ENCODE measurements around the gene POU4F1.

POU4F1 gene

DNA sequence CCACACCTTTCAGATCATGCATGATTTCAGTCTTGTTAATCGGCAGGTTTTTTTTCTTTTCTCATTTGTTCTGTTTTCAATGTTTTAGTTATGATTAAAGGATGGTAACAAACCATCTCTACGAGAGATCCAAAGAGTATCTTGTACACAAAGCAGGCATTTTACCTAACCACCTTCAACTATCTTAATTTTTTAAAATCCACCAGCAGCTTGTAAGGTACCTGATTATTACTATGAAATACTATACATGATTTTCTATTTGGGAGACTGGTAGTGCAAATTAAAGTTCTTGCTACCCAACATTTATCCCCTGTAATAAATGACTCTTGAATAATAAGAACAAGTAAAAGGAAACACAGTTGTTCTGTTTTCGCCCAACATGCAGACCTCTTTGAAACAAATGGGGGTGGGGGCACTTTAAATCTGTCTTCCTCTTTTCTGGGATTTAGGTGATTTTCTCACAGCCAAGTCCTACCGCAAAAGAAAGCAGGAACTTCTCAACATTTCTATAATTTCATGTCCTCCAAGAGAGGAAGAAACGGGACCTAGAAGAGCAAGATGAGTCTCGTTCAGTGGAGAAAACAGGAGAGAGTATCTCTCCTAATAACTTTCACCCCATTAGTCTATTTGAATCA is 3.6 kb downstream of the POU4F1 start:
- Histone ChIP-seq H3K4me1 (ENCODE audit: control insufficient read depth in 5 of 5, insufficient read depth in 5 of 5, low read length in 5 of 5) (peaks cover 3 to 44% (median 38%) of the 10 kb centered on the region in 5 donors), H3K27me3 (ENCODE audit: control insufficient read depth in 5 of 5, insufficient read depth in 4 of 5, low read length in 5 of 5) (peaks cover 73 to 91% (median 84%) of the 10 kb centered on the region in 5 donors), H3K9me3 (ENCODE audit: control insufficient read depth in 5 of 5, low read length in 5 of 5) (peaks cover 0 to 5% (median 0%) of the 10 kb centered on the region in 5 donors)

DNA sequence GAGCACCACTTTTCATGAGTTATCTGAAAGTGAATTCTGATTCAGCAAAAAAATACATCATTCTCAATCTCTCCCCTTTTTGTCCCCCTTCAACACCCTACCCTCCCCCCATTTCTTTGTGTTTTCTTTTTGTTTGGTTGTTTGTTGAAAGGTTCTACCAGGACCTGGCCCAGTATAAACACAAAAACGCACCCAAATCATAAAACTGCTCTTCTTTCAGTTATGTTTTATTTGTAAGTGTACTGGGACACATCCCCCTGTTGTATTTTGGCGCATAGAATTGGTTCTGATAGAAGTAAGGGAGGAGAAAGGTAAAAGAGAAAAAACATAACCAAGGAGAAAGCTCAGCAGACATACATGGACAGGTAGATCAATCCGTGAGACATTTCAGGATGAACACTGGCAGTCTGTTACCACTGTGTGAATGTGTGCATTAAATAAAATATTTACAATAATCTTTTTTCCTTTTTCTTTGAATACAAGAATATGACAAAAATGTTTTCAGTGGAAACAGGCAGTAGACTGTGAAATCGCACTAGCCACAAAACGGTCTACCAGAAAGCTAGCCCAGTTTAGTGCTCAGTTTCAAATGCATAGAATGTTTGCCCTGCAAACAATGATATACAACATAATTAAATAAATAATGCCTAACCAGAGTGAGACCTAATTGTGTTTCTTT is 4.2 kb downstream of the POU4F1 start:
- Histone ChIP-seq H3K27me3 (ENCODE audit: control insufficient read depth in 5 of 5, insufficient read depth in 4 of 5, low read length in 5 of 5) (peaks cover 72 to 91% (median 84%) of the 10 kb centered on the region in 5 donors), H3K9ac (ENCODE audit: low read length in 5 of 5) (no peak overlapping the region), H3K4me3 (ENCODE audit: low read depth in 1 of 5, low read length in 5 of 5) (no peak overlapping the region)

More for the DNA sequence above, 3.6 kb downstream of the POU4F1 start:
- Histone ChIP-seq H3K27ac (ENCODE audit: low read depth, low read length) (no peak overlapping the region), H3K36me3 (ENCODE audit: control insufficient read depth in 5 of 5, insufficient read depth in 5 of 5, low read length in 5 of 5) (no peaks in the 10 kb centered on the region), H3K4me3 (ENCODE audit: low read depth in 1 of 5, low read length in 5 of 5) (no peak overlapping the region), H3K9ac (ENCODE audit: low read length in 5 of 5) (no peak overlapping the region)

DNA sequence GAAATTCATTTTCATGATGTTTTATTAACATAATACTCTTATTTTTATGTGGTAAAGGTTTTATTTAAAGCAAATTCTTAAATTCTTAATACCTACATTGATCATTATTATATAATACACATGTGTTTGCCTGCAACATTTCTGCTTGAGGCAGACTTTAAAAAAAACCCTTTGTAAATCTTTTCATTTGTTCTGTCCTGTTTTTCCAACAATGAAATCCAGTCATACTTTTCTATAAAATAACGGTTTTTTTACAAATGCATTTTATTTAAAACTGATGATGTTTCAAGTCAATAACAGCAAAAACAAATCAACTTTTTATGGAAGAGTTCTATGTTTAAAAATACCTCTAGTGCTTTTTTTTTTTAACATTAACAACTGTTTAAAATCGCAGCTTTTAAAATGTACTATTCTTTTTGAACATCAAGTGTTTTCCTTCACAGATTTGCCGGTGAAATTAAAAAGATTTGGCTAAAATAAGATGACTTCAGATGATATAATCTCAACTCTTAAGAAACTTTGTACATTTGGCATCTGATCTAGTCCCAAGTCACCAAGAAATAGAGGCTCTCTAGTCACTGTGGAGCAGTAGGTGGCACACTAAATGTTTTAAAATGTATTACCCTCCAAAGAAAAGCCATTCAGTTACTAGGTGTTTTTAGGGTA is 5.1 kb downstream of the POU4F1 start:
- peaks cover 72 to 91% (median 84%) of the 10 kb centered on the region in 5 donors for H3K27me3 ChIP-seq (ENCODE audit: control insufficient read depth in 5 of 5, insufficient read depth in 4 of 5, low read length in 5 of 5)
- H3K9ac ChIP-seq (ENCODE audit: low read length in 5 of 5): no peak overlapping the region
- H3K9me3 ChIP-seq (ENCODE audit: control insufficient read depth in 5 of 5, low read length in 5 of 5): peaks cover 0 to 5% (median 0%) of the 10 kb centered on the region in 5 donors
- peaks cover 3 to 37% (median 33%) of the 10 kb centered on the region in 5 donors for H3K4me1 ChIP-seq (ENCODE audit: control insufficient read depth in 5 of 5, insufficient read depth in 5 of 5, low read length in 5 of 5)
- H3K27ac ChIP-seq (ENCODE audit: low read depth, low read length): no peak overlapping the region
- H3K4me3 ChIP-seq (ENCODE audit: low read depth in 1 of 5, low read length in 5 of 5): no peak overlapping the region
- no peaks in the 10 kb centered on the region for H3K36me3 ChIP-seq (ENCODE audit: control insufficient read depth in 5 of 5, insufficient read depth in 5 of 5, low read length in 5 of 5)

More for the DNA sequence above, 4.2 kb downstream of the POU4F1 start:
- Histone ChIP-seq H3K4me1 (ENCODE audit: control insufficient read depth in 5 of 5, insufficient read depth in 5 of 5, low read length in 5 of 5) (peaks cover 3 to 44% (median 38%) of the 10 kb centered on the region in 5 donors), H3K9me3 (ENCODE audit: control insufficient read depth in 5 of 5, low read length in 5 of 5) (peaks cover 0 to 5% (median 0%) of the 10 kb centered on the region in 5 donors), H3K36me3 (ENCODE audit: control insufficient read depth in 5 of 5, insufficient read depth in 5 of 5, low read length in 5 of 5) (no peaks in the 10 kb centered on the region), H3K27ac (ENCODE audit: low read depth, low read length) (no peak overlapping the region)

DNA sequence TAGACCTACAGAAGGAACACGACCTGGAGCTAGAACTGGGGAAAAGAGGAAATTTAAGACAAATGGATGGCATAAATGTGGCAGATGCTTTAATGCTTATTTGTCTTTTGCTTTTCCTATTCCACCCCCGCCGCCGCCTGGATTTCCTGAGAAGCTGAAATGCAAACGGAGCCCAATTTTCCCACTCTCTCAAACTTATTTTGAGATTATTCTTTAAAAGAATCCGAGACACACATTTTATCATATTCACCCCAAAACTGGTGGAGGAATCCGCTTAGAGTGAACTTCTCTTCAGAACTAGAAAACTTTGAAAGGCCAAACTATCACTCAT is 5.8 kb downstream of the POU4F1 start:
- H3K4me3 ChIP-seq (ENCODE audit: low read depth in 1 of 5, low read length in 5 of 5): no peak overlapping the region
- H3K27ac ChIP-seq (ENCODE audit: low read depth, low read length): no peak overlapping the region
- peaks cover 0 to 5% (median 0%) of the 10 kb centered on the region in 5 donors for H3K9me3 ChIP-seq (ENCODE audit: control insufficient read depth in 5 of 5, low read length in 5 of 5)
- H3K4me1 ChIP-seq (ENCODE audit: control insufficient read depth in 5 of 5, insufficient read depth in 5 of 5, low read length in 5 of 5): peaks cover 2 to 30% (median 27%) of the 10 kb centered on the region in 5 donors
- peaks cover 72 to 91% (median 87%) of the 10 kb centered on the region in 5 donors for H3K27me3 ChIP-seq (ENCODE audit: control insufficient read depth in 5 of 5, insufficient read depth in 4 of 5, low read length in 5 of 5)
- H3K36me3 ChIP-seq (ENCODE audit: control insufficient read depth in 5 of 5, insufficient read depth in 5 of 5, low read length in 5 of 5): no peaks in the 10 kb centered on the region
- no peak overlapping the region for H3K9ac ChIP-seq (ENCODE audit: low read length in 5 of 5)

DNA sequence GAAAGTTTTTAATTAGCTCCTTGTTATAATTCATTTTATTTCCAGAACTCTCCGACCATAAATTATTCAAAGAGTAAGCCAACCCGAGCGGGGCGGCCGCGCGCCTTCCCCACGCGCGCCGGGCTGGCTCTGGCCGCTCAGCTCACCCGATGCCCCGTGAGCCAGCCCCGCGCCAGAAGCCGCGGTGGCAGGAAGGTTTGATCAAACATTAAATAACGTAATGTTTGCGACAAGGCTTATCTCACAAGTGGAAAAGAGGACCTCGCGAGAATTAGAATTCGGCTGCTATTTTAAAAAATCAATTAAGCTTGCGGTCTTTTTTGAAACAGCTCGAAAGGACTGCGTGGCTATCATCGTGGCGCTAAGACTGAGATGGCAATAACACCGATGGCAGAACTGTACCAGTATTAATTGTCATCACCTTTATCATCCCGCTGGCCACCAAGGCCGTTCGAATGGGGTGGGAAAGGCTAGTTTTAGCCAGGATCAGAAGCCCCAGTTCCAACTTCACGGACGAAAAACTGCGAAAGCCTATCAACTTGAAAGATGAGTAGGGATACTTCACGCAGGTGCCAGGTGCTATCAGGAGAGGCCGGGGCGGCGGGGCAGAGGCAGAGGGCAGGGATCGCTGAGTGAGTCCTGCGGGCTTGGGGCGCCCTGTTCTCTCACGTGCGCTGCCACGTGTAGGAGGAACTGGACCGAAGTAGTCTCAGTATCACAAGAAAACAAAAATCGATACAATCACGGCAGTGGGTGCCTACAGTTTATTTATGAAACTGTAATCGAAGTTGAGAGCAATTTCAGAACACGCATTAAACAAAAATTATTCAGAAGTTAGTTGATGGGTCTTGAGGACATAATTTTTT is 6.4 kb downstream of the POU4F1 start:
- H3K27ac ChIP-seq (ENCODE audit: low read depth, low read length): no peak overlapping the region
- H3K9me3 ChIP-seq (ENCODE audit: control insufficient read depth in 5 of 5, low read length in 5 of 5): peaks cover 0 to 5% (median 0%) of the 10 kb centered on the region in 5 donors
- H3K36me3 ChIP-seq (ENCODE audit: control insufficient read depth in 5 of 5, insufficient read depth in 5 of 5, low read length in 5 of 5): no peaks in the 10 kb centered on the region
- H3K4me1 ChIP-seq (ENCODE audit: control insufficient read depth in 5 of 5, insufficient read depth in 5 of 5, low read length in 5 of 5): peaks cover 2 to 26% (median 23%) of the 10 kb centered on the region in 5 donors
- no peak overlapping the region for H3K4me3 ChIP-seq (ENCODE audit: low read depth in 1 of 5, low read length in 5 of 5)
- H3K9ac ChIP-seq (ENCODE audit: low read length in 5 of 5): no peak overlapping the region
- H3K27me3 ChIP-seq (ENCODE audit: control insufficient read depth in 5 of 5, insufficient read depth in 4 of 5, low read length in 5 of 5): peaks cover 72 to 93% (median 85%) of the 10 kb centered on the region in 5 donors

DNA sequence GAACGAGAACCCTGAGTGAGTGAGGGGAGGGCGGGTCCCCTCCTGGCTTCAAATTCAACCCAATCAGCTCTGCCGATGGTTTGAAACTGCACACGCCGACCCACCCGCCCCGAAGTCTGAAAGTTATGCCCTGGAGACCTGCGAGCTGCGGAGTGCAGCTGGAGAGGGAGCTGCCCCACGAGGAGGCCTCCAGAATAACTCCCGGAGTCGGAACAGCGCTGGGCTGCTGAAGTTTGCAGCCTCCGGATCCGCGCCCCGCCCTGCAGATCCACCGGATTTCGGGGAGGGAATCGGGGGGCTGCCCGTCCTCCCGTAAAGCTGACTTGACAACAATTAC is 7.0 kb downstream of the POU4F1 start:
- Histone ChIP-seq H3K27ac (ENCODE audit: low read depth, low read length) (no peak overlapping the region), H3K9ac (ENCODE audit: low read length in 5 of 5) (no peak overlapping the region), H3K27me3 (ENCODE audit: control insufficient read depth in 5 of 5, insufficient read depth in 4 of 5, low read length in 5 of 5) (peaks cover 69 to 93% (median 84%) of the 10 kb centered on the region in 5 donors), H3K9me3 (ENCODE audit: control insufficient read depth in 5 of 5, low read length in 5 of 5) (peaks cover 0 to 5% (median 0%) of the 10 kb centered on the region in 5 donors), H3K4me3 (ENCODE audit: low read depth in 1 of 5, low read length in 5 of 5) (peak overlapping the region in 3 of 5 donors; percentile 18 to 53 (median 28)), H3K36me3 (ENCODE audit: control insufficient read depth in 5 of 5, insufficient read depth in 5 of 5, low read length in 5 of 5) (no peaks in the 10 kb centered on the region), H3K4me1 (ENCODE audit: control insufficient read depth in 5 of 5, insufficient read depth in 5 of 5, low read length in 5 of 5) (peaks cover 2 to 22% (median 19%) of the 10 kb centered on the region in 5 donors)

DNA sequence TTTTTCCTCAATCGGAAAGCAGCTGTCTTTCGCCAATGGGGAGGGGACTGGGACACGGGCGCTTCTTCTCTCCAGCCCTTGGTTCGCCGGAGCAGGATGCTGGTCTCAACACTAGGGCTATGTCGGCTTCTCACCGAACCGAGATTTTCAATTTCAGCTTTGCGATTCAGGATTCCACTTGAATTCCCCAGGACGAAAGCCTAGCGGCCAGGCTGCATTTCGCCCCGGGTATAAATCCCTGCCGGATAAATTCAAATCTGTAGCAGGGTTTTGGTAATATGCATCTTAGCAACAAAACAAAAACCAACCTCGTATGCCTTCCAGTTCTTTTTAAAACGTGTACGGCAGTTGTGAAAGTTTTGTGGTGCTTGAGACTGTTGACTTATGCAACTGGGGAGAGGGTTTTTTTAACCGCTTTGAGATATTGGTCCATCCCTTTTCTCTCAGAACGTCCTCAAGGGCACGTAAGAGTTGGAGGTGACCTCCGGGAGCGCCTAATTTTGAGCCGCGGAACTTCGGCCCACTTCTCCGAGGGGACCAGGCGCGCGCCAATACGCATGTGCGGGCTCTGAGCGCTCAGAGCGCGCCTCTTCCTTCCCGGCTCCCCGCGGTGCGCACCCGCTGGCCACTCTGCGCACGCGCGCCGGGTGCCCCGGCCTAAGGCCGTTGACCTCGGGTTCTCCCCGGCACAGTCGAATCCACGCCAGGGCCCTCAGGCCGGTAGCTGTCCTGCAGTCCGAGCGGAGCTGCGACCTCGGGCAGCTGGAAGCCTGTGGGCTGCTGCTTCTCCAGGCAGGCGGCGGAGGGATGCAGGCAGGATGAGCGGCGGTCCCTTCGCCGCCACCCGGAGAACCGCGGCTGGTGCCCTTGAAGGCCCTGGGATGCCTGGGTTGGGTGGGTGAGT is 7.6 kb downstream of the POU4F1 start:
- no peak overlapping the region for H3K27ac ChIP-seq (ENCODE audit: low read depth, low read length)
- no peaks in the 10 kb centered on the region for H3K36me3 ChIP-seq (ENCODE audit: control insufficient read depth in 5 of 5, insufficient read depth in 5 of 5, low read length in 5 of 5)
- peaks cover 0 to 19% (median 16%) of the 10 kb centered on the region in 5 donors for H3K4me1 ChIP-seq (ENCODE audit: control insufficient read depth in 5 of 5, insufficient read depth in 5 of 5, low read length in 5 of 5)
- no peak overlapping the region for H3K9ac ChIP-seq (ENCODE audit: low read length in 5 of 5)
- peaks cover 0 to 5% (median 0%) of the 10 kb centered on the region in 5 donors for H3K9me3 ChIP-seq (ENCODE audit: control insufficient read depth in 5 of 5, low read length in 5 of 5)
- H3K27me3 ChIP-seq (ENCODE audit: control insufficient read depth in 5 of 5, insufficient read depth in 4 of 5, low read length in 5 of 5): peaks cover 64 to 87% (median 79%) of the 10 kb centered on the region in 5 donors
- peak overlapping the region in 3 of 5 donors; percentile 18 to 53 (median 28) for H3K4me3 ChIP-seq (ENCODE audit: low read depth in 1 of 5, low read length in 5 of 5)

DNA sequence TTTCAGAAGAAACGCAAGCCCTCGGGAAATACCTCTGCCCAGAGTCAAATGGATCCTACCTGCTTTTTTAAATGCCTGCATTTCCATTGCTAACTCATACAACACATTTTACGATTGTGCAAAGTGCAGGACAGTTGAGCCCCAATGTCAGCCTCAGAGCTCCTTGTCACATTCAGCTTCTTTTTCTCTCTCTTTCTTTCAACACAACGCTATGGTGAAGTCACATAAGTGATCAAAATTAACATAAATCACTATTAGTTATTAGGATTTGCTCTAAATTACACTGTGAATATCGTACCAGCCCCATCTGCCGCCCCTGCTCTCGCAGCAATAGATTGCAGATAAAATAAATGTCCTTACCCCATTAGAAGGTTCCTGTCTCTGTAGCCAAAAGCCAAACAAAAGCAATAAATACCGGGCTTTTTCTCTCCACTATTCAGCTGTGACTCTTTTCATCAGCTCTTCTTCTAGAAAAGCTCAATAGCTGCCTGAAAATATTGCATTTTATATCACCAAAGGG is 8.8 kb downstream of the POU4F1 start:
- peaks cover 57 to 81% (median 77%) of the 10 kb centered on the region in 5 donors for H3K27me3 ChIP-seq (ENCODE audit: control insufficient read depth in 5 of 5, insufficient read depth in 4 of 5, low read length in 5 of 5)
- H3K9ac ChIP-seq (ENCODE audit: low read length in 5 of 5): no peak overlapping the region
- no peak overlapping the region for H3K4me3 ChIP-seq (ENCODE audit: low read depth in 1 of 5, low read length in 5 of 5)
- no peaks in the 10 kb centered on the region for H3K36me3 ChIP-seq (ENCODE audit: control insufficient read depth in 5 of 5, insufficient read depth in 5 of 5, low read length in 5 of 5)
- H3K4me1 ChIP-seq (ENCODE audit: control insufficient read depth in 5 of 5, insufficient read depth in 5 of 5, low read length in 5 of 5): peaks cover 0 to 19% (median 16%) of the 10 kb centered on the region in 5 donors
- H3K27ac ChIP-seq (ENCODE audit: low read depth, low read length): no peak overlapping the region
- H3K9me3 ChIP-seq (ENCODE audit: control insufficient read depth in 5 of 5, low read length in 5 of 5): peaks cover 0 to 5% (median 0%) of the 10 kb centered on the region in 5 donors
